ENCODE data around the gene BBOF1. TPM values are rescaled to one million over a fixed set of nuclear protein-coding genes. Genes with fewer than 3 reads are reported as not detected.

The BBOF1 gene
- polyA plus RNA-seq, 1 experiment: 3.5 TPM

GRCh38 chr14:74034572-74034971, 15.4 kb downstream of the BBOF1 start:
- no peak for TF ChIP-seq CTCF (IDR thresholded peaks at IDR 0.05; ENCODE audit: insufficient read depth, low read depth, low read length)
- H3K36me3 ChIP-seq (ENCODE audit: control insufficient read depth, insufficient read depth, low read length): no peaks in the 10 kb centered on the region
- ChIA-PET CTCF (interaction anchor here (0.7 kb wide), 1 partner anchor 11 kb away, joined by 3 read pairs; no protein-coding TSS in a partner anchor), POLR2A (no interaction called here)
- no peaks in the 10 kb centered on the region for H3K27me3 ChIP-seq (ENCODE audit: control insufficient read depth, insufficient read depth, low read length)
- no peak overlapping the region for H3K4me3 ChIP-seq (ENCODE audit: low read depth, low read length)
- DNase-seq (ENCODE audit: low read depth): no peak

- Histone ChIP-seq H3K36me3 (ENCODE audit: control insufficient read depth, insufficient read depth, low read length) (no peaks in the 10 kb centered on the region), H3K27me3 (ENCODE audit: control insufficient read depth, insufficient read depth, low read length) (no peaks in the 10 kb centered on the region), H3K4me3 (ENCODE audit: low read depth, low read length) (no peak overlapping the region)
- CTCF ChIA-PET: no interaction called here
- no peak for TF ChIP-seq CTCF (IDR thresholded peaks at IDR 0.05; ENCODE audit: insufficient read depth, low read depth, low read length)
- POLR2A ChIA-PET: no interaction called here
- DNase-seq (ENCODE audit: low read depth): no peak
Measured at GRCh38 chr14:74035556-74035955, 16.4 kb downstream of the BBOF1 start.

GRCh38 chr14:74038020-74038859, 19.1 kb downstream of the BBOF1 start:
- peak; percentile 54 for TF ChIP-seq CTCF (IDR thresholded peaks at IDR 0.05; ENCODE audit: insufficient read depth, low read depth, low read length)
- H3K36me3 ChIP-seq (ENCODE audit: control insufficient read depth, insufficient read depth, low read length): no peaks in the 10 kb centered on the region
- CTCF ChIA-PET: no interaction called here
- POLR2A ChIA-PET: no interaction called here
- H3K4me3 ChIP-seq (ENCODE audit: low read depth, low read length): no peak overlapping the region
- no peak for DNase-seq (ENCODE audit: low read depth)
- no peaks in the 10 kb centered on the region for H3K27me3 ChIP-seq (ENCODE audit: control insufficient read depth, insufficient read depth, low read length)

GRCh38 chr14:74042296-74042695, 23.1 kb downstream of the BBOF1 start:
- Histone ChIP-seq H3K27me3 (ENCODE audit: control insufficient read depth, insufficient read depth, low read length) (no peaks in the 10 kb centered on the region), H3K4me3 (ENCODE audit: low read depth, low read length) (no peak overlapping the region), H3K36me3 (ENCODE audit: control insufficient read depth, insufficient read depth, low read length) (no peaks in the 10 kb centered on the region; the same call in 1 of the 2 replicates)
- TF ChIP-seq CTCF (IDR thresholded peaks at IDR 0.05; ENCODE audit: insufficient read depth, low read depth, low read length): no peak
- CTCF ChIA-PET: interaction anchor here (1.2 kb wide), 1 partner anchor 209 kb away, joined by 3 read pairs; no protein-coding TSS in a partner anchor
- DNase-seq (ENCODE audit: low read depth): no peak
- POLR2A ChIA-PET: no interaction called here

GRCh38 chr14:74045522-74045921, 26.4 kb downstream of the BBOF1 start:
- Histone ChIP-seq H3K27me3 (ENCODE audit: control insufficient read depth, insufficient read depth, low read length) (no peaks in the 10 kb centered on the region), H3K36me3 (ENCODE audit: control insufficient read depth, insufficient read depth, low read length) (no peaks in the 10 kb centered on the region; the same call in 1 of the 2 replicates), H3K4me3 (ENCODE audit: low read depth, low read length) (no peak overlapping the region)
- CTCF ChIA-PET: interaction anchor here (1.7 kb wide), 1 partner anchor 13 kb away, joined by 5 read pairs; no protein-coding TSS in a partner anchor
- POLR2A ChIA-PET: no interaction called here
- DNase-seq (ENCODE audit: low read depth): no peak
- TF ChIP-seq CTCF (IDR thresholded peaks at IDR 0.05; ENCODE audit: insufficient read depth, low read depth, low read length): no peak
